Left kidney (tissue), 2 donors: Measurements from ENCODE around the gene NAP1L4. TPM values are rescaled to one million over a fixed set of nuclear protein-coding genes. Genes with fewer than 3 reads are reported as not detected.
A peak's percentile ranks its signal among the peaks of the same experiment; 100 is the strongest.
"Not testable (repeated sequence)": the region's sequence is repeated elsewhere in the genome, so short reads cannot be mapped to it uniquely, and the experiment has no call there.

Experiments
- DNase-seq: peaks from one replicate; pipeline ENCODE4 v3.0.0-alpha.2; 2013
- polyA plus RNA-seq: library from polyadenylated mRNA; unstranded; fragments of 120-200 nt; gene quantifications from one replicate; pipeline ENCODE4 v1.2.1, GENCODE V29; 2013; ENCODE audit not compliant: insufficient read length

Gene NAP1L4
- polyA plus RNA-seq, 1 donor, result 245 TPM

GRCh38 chr11:2961080-2961479 lies 31.0 kb downstream of the NAP1L4 start:
- no peak for DNase-seq

DNA sequence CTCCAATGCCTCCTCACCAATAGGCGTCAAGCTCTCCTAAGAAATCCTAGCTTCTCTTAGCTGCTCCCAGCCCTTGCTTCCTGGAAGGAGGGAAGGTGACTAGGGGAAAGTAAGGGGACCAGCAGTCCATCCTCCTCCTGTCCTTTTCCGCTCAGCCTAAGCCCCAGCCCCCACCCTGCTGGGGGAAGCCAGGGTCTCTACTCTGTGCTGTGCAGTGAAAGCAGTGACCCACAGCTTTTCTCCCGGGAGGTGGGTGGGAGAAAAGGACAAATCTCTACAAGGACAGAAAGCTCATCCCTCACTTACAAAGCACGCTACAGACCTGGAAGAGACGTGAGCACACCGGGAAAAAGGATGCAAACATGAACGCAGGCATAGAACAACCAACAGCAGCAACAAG lies 32.0 kb downstream of the NAP1L4 start:
- DNase-seq, result no peak

GRCh38 chr11:2958251-2958650 lies 33.9 kb downstream of the NAP1L4 start:
- DNase-seq, result no peak

- peak; percentile 33 for DNase-seq
Measured at GRCh38 chr11:2955906-2956476, 36.1 kb downstream of the NAP1L4 start.

GRCh38 chr11:2954263-2954662 lies 37.9 kb downstream of the NAP1L4 start:
- no peak for DNase-seq

DNA sequence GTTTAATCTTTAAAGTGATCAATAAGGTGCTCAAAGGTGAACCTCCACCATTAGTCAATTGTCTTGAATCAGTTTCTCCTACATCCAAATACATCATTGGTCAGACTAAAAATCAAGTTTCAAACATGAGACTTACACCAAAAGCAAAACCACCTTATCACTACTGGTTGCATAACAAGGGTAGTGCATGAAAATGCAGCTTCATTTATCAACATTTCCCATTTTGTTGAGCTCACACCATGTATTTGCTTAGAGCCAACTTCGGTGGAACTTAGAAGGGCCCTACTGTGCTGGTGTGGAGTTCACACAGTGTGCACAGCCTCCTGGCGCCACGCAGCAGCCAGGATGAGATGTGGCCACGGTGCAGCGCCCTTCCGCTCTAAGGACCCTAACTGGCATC lies 39.8 kb downstream of the NAP1L4 start:
- DNase-seq, result no peak

GRCh38 chr11:2951231-2952110 lies 40.7 kb downstream of the NAP1L4 start:
- no peak for DNase-seq

GRCh38 chr11:2950825-2951224 lies 41.3 kb downstream of the NAP1L4 start:
- DNase-seq, result no peak

- no peak for DNase-seq
Measured at GRCh38 chr11:2949920-2950319, 42.2 kb downstream of the NAP1L4 start.

DNA sequence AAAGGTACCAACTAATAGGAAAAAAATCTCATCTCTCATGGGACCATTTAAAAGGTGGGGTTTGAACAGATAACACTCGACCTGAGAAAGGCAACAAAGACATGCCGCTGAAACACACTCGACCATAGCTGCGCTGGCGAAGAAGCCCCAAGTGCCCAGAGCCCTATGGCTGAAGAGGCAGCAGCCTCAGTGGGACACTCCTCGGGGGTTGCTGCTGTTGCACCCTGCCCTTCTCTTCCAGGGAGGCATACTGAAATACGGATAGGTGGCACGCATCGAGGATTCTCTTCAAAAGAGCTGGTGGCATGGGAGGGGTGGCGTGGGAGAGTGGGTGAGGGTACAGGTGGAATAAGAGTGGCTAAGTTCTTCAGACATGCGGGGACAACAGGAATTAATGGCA lies 44.4 kb downstream of the NAP1L4 start:
- no peak for DNase-seq

GRCh38 chr11:2945757-2946287 lies 46.3 kb downstream of the NAP1L4 start:
- no peak for DNase-seq

DNA sequence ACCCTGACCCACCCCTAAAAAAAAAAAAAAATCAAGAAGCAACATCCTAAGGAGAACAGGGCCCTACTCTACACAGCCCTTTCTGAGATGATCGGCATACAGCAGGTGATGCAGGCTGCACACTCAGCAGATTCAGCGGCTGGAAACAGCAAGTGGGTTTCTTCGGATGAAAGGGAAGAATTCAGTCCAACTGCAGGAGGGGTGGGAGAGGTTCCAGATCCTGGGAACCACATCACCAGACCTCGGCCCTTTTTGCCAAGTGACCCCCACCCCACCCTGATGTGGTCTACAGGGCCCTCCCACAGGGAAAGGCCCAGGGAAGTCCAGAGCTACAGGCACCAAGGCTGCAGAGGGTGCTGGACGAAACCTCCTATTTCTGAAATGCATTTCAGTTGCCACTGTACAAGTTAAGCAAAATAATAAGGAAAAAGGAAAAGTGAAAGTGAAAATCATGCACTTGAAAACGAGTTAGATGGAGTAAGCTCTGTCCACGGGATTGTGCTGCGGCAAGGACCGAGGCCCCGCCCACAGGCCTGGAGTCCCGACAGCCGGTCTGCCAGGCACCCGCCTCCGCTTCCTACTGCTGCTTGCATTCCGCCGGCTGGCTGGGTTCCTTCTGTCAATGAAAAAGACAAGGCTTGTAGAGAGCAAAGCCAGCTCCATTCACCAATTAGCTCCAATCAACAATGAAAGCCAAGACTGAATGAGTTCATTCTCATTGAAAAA lies 46.9 kb downstream of the NAP1L4 start:
- peak; percentile 59 for DNase-seq

DNA sequence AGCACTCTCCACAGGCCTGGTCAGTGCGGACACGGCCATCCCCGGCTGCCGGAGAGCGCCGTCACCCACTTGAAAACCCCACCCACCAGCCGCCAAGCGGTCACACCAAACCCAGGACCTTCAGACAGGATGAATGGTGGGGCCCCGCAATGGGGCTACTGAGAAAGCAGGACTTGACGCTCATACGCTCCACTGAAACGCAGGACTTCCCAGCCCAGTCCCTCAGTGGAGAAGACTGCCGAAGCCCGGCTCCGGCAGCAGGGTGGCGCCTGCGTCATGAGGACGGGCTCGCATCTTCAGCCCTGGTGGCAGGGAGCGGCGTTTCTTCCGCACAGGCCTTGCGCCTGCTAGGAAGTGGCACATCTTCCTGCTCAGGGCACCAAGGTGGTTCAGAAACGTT lies 47.6 kb downstream of the NAP1L4 start:
- no peak for DNase-seq

- DNase-seq, result no peak
Measured at GRCh38 chr11:2943711-2944118, 48.4 kb downstream of the NAP1L4 start.

- no peak for DNase-seq
Measured at GRCh38 chr11:2942872-2943710, 49.0 kb downstream of the NAP1L4 start.

GRCh38 chr11:2942447-2942846 lies 49.7 kb downstream of the NAP1L4 start:
- no peak for DNase-seq

DNA sequence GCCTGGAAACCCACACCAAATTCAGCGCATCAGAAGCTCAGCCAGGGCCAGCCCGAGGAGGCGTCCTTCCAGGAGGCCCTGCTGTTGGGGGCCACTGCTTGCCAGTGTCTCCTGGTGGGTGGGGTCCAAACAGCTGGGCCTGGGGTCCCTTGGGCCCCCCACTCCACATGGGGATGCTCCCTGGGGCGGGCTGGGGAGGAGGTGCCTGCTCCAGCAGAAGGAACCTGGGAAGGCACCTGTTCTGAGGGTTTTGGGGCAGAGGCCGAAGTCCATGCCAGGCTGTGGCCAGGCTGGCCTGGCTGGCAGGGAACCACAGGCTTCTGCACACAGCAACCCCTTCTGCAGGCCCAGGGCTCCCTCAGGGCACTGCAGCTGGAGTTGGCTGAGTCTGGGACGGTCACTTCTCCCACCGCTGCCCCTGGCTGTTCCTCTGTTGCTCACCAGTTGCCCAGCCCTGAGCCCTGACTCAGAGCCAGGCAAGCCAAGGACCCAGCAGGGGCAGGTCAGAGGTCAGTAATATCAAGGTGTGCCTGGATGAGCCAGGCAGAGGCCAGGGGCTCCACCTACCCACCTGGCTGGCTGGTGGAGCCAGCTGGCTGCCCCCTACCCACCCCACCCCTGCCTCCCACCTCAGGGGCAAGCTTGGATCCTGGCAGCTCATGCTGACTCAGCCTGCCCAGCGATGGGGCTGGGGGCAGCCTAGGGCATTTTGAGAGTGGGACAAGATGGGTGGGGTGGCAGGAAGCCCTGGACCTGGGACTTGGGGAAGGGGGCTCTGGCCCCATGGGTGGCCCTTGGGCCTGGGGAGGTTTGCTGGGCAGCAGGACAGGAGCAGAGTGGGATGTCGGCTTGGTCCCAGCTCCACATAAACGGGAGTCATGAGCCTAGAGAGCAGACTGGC lies 51.0 kb downstream of the NAP1L4 start:
- DNase-seq, result no peak

DNA sequence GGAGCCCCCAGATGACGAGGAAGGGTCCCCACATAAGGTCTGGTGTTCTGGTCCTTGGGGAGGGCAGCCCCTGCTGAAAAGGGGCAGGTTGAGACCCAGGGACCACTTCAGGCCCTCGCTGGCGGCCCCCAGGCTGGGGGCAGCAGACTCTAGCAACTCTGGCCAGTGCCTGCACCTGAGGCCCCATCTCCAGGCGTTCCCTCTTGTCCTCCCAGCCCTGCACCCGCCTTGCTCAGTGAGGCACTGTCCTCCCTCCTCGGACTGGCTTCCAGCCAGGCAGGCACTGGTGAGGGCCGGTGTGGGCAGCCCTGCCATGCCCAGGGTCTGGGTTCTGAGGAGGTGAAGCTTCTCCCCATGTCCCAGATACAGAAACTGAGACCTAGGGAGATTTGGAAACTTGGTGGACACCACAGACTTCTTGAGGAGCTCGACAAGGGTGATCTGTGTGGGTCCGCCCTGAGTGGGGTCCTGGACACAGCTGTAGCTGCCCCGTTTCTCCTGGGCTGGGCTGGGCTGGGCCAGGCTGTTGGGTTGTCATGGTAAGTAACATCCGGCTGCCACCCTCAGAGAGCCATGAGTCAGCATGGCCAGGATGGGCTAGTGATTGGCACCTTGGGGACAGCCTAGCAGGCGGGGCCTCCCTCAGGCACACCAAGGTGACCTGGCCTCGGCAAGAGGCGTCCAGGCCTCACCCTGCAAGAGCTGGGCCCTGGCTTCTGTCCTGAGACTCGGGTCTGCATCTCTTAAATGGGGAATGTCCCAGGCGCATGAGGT lies 51.8 kb downstream of the NAP1L4 start:
- no peak for DNase-seq

DNA sequence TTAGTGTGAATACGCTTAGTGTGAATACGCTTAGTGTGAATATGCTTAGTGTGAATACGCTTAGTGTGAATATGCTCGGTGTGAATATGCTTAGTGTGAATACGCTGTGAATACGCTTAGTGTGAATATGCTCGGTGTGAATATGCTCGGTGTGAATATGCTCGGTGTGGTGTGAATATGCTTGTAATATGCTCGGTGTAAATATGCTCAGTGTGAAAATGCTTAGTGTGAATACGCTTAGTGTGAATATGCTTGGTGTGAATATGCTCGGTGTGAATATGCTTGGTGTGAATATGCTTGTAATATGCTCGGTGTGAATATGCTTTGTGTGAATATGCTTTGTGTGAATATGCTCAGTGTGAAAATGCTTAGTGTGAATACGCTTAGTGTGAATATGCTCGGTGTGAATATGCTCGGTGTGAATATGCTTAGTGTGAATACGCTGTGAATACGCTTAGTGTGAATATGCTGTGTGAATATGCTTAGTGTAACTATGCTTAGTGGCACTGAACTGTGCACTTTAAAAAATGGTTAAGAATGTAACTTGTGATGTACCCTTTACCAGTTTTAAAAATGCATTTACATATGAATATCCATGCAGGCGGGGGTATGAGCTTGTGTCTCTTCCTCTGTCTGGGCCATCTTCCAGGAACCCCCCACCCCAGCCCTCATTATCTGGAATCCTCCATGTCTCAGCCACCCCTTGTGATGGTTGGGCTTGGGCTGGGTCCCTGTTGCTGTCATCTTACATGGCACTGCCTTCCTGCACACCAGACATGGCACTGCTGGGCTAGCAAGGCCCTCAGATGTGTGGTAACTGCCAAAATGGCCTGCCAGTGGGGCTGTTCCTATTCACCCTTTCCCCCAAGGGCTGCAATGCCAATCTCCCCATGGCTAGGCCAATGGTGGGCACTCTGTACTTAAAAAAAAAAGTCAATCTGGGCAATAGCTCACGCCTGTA lies 53.4 kb downstream of the NAP1L4 start:
- DNase-seq, result not testable (repeated sequence)
